ENCODE data around the gene PRRC2B.

The PRRC2B gene

DNA sequence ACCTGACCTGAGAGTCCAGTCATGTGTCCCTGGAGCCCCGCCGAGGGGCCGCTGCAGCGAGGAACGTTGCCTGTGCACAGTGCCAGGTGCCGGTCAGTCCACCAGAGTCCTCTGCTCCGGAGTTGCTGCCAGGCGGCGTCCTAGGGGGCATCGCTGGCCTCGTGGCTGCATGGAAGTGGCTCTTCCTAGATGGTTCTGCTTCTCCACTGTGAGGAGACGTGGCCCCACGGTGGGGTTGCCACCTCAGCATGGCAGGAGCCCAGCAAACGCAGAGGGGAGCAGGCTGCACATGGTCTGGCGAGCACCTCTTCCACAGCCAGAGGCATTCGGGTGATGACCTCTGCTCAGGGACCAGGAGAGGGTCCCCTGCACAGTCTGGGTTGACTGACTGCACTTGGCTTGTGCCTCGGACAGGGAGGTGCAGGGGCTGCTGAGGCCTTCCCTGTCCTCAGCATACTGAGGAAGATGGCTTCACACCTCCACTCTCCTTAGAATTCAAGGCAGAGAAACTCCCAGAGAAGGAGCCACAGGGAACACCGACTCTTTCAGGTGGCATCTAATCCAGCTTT lies 83.0 kb downstream of the PRRC2B start:
- TF ChIP-seq, protein P1, sequence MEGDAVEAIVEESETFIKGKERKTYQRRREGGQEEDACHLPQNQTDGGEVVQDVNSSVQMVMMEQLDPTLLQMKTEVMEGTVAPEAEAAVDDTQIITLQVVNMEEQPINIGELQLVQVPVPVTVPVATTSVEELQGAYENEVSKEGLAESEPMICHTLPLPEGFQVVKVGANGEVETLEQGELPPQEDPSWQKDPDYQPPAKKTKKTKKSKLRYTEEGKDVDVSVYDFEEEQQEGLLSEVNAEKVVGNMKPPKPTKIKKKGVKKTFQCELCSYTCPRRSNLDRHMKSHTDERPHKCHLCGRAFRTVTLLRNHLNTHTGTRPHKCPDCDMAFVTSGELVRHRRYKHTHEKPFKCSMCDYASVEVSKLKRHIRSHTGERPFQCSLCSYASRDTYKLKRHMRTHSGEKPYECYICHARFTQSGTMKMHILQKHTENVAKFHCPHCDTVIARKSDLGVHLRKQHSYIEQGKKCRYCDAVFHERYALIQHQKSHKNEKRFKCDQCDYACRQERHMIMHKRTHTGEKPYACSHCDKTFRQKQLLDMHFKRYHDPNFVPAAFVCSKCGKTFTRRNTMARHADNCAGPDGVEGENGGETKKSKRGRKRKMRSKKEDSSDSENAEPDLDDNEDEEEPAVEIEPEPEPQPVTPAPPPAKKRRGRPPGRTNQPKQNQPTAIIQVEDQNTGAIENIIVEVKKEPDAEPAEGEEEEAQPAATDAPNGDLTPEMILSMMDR (IDR thresholded peaks at IDR 0.05; ENCODE audit: borderline replicate concordance, insufficient read depth, low read depth, low read length): no peak
- no peak overlapping the region for H3K4me3 ChIP-seq (ENCODE audit: low read depth, low read length)

DNA sequence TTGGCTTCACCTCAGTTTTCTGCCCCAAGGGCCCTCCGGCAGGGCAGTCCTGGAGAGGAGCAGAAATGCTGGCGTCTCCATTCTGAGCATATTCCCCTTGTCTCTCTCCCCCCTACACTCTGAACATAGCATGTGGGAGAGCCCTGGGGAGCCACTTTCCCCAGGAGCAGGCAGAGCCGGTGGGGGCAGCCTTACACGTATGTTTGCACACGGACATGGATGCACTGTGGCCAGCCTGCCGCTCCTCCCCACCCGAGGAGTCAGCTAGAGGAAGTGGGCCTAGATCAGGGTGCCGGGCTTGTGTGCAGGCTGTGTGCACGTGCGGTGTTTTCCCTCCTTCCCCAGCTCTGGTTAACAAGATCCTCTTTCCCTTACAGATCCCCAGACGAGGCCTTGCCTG lies 83.5 kb downstream of the PRRC2B start:
- TF ChIP-seq, protein P1 (IDR thresholded peaks at IDR 0.05; ENCODE audit: borderline replicate concordance, insufficient read depth, low read depth, low read length): no peak
- H3K4me3 ChIP-seq (ENCODE audit: low read depth, low read length): no peak overlapping the region

DNA sequence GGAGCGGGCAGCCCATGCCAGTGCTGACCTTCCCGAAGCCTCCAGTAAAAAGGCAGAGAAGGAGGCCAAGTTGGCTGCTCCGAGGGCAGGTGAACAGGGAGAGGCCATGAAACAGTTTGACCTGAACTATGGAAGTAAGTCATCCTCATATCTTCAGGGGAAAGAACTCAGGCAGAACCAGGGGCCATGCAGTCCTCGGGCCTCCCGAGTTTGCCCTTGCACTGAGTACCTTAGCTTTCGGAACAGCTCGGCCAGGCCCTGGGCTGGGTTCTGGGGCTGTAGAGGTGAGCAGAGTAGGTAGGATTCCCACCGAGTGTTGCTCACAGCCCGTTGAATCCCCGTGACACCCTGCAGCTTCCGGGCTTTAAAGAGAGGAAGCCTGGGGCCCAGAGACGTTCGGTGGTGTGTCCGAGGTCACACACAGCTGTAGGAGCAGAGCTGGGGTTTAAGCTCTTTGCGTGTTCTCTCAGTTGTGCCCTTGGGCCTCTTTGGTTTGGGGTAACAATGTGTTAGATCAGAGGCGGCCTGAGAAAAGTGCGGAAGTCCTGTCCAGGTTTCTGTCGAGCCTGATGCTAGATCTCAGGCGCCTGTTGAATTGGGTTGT lies 84.0 kb downstream of the PRRC2B start:
- TF ChIP-seq, protein P1 (IDR thresholded peaks at IDR 0.05; ENCODE audit: borderline replicate concordance, insufficient read depth, low read depth, low read length): no peak

DNA sequence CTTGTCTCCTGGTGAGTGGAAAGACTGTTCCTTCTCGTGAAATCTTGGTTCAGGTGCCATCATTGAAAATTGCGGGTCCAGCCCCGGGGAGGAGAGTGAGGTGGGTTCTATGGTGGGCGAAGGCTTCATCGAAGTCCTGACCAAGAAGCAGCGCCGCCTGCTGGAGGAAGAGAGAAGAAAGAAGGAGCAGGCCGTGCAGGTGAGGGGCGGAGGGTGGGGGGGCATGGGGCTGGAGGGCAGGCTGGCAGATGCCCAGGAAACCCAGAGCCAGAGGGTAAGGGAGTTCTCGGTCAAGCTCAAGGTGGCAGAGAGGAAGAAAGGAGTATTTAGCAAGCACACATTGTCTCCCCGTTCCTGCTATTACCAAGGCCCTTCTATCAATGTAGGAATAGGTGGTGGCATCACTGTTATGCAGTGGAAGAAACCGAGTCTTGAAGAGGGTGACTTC lies 84.6 kb downstream of the PRRC2B start:
- H3K4me3 ChIP-seq (ENCODE audit: low read depth, low read length): no peak overlapping the region
- TF ChIP-seq, protein P1 (IDR thresholded peaks at IDR 0.05; ENCODE audit: borderline replicate concordance, insufficient read depth, low read depth, low read length): peak; percentile 73

More for the DNA sequence above, 84.0 kb downstream of the PRRC2B start:
- no peak overlapping the region for H3K4me3 ChIP-seq (ENCODE audit: low read depth, low read length)

DNA sequence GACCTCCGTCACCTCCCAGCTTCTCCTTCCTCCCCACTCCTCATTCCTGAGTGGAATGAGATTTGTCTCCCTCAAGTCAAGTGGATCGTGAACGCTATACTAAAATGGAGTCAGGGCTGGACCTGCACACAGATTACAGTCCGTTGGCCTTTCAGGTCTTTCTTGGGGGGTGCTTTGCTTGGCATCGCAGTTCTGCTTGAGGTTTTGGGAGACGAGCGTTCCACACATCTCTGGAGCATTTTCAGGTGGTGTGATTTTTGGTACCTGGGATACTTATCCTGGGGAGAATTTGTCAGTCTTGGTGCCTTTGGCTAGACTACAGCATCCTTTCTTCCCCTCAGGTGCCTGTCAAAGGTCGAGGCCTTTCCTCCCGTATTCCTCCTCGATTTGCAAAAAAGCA lies 85.0 kb downstream of the PRRC2B start:
- TF ChIP-seq, protein P1 (IDR thresholded peaks at IDR 0.05; ENCODE audit: borderline replicate concordance, insufficient read depth, low read depth, low read length): no peak
- no peak overlapping the region for H3K4me3 ChIP-seq (ENCODE audit: low read depth, low read length)

DNA sequence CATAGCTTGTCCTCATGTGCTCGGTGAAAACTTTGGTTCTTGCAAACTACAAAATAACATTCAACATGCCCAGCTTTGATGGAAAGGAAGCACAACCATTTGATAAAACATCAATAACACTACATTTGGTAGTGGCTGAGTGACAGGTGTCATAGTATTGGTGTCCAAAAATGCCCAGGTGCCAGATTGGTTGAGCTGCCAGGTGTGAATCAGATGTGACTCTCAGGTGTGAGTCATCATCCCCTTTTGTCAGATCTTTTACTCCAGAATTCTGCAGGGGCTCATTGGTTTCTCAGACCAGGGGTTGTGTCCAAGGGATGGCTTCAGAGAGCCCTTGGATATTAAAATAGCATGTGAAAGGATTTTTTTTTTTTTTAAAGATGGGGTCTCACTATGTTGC lies 86.4 kb downstream of the PRRC2B start:
- no peak overlapping the region for H3K4me3 ChIP-seq (ENCODE audit: low read depth, low read length)
- TF ChIP-seq, protein P1 (IDR thresholded peaks at IDR 0.05; ENCODE audit: borderline replicate concordance, insufficient read depth, low read depth, low read length): no peak

All from GM12875 (cell line).